ENCODE measurements around the gene SAMD5. TPM values are rescaled to one million over a fixed set of nuclear protein-coding genes. Genes with fewer than 3 reads are reported as not detected.

SAMD5 gene
- total RNA-seq, 6 donors from 2014 or later, result 4.1 to 10.8 (median 5.6) TPM

- H3K27ac ChIP-seq, result no peak overlapping the region
- no peaks in the 10 kb centered on the region for H3K9me3 ChIP-seq
- TF ChIP-seq EP300 (IDR thresholded peaks at IDR 0.05) (no peak), POLR2AphosphoS5 (IDR thresholded peaks at IDR 0.05) (no peak), POLR2A (IDR thresholded peaks at IDR 0.05) (no peak)
- TF ChIP-seq, protein P1, sequence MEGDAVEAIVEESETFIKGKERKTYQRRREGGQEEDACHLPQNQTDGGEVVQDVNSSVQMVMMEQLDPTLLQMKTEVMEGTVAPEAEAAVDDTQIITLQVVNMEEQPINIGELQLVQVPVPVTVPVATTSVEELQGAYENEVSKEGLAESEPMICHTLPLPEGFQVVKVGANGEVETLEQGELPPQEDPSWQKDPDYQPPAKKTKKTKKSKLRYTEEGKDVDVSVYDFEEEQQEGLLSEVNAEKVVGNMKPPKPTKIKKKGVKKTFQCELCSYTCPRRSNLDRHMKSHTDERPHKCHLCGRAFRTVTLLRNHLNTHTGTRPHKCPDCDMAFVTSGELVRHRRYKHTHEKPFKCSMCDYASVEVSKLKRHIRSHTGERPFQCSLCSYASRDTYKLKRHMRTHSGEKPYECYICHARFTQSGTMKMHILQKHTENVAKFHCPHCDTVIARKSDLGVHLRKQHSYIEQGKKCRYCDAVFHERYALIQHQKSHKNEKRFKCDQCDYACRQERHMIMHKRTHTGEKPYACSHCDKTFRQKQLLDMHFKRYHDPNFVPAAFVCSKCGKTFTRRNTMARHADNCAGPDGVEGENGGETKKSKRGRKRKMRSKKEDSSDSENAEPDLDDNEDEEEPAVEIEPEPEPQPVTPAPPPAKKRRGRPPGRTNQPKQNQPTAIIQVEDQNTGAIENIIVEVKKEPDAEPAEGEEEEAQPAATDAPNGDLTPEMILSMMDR (IDR thresholded peaks at IDR 0.05), result no peak
- no peak for DNase-seq
- H3K27me3 ChIP-seq, result no peaks in the 10 kb centered on the region
- no peak overlapping the region for H3K4me3 ChIP-seq
- WGBS, 2 donors, result 60 to 69% methylated on average over 3 of the region's 3 CpGs
- ATAC-seq (ENCODE audit: low FRiP score in 2 of 2), result no peak
- H3K36me3 ChIP-seq, result no peaks in the 10 kb centered on the region
- no peaks in the 10 kb centered on the region for H3K4me1 ChIP-seq
These were observed 58.8 kb downstream of the SAMD5 start for GRCh38 chr6:147567141-147567805.

DNA sequence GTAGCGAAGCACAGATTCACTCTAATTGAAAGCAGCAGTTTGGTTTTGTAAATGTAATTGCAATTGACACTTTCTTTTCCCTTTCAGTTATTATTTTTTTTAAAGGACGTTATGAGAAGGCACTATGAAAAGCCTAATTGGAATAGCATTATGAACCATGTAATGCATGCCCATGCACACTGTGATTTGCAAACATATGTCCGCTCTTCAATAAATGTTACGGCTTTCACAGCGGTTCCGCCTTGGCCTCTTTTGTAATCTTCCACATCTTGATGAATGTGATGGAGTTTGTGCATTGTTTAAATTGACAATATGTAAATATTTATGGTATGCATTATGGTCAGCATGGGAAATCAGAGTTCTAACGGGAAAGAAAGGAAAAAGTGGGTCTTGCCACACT is 61.3 kb downstream of the SAMD5 start:
- H3K4me1 ChIP-seq, result no peaks in the 10 kb centered on the region
- 82 to 83% methylated on average over 7 of the region's 7 CpGs for WGBS, 2 donors
- no peak for DNase-seq

GRCh38 chr6:147570681-147571080 is 62.2 kb downstream of the SAMD5 start:
- no peak for TF ChIP-seq POLR2A (IDR thresholded peaks at IDR 0.05)
- no peak for TF ChIP-seq POLR2AphosphoS5 (IDR thresholded peaks at IDR 0.05)
- TF ChIP-seq, protein P1 (IDR thresholded peaks at IDR 0.05), result no peak
- no peak for TF ChIP-seq EP300 (IDR thresholded peaks at IDR 0.05)
- ATAC-seq (ENCODE audit: low FRiP score in 2 of 2), result no peak
- no peak overlapping the region for H3K27ac ChIP-seq
- H3K4me3 ChIP-seq, result no peak overlapping the region
- no peak for DNase-seq
- 87 to 100% methylated on average over 2 of the region's 2 CpGs for WGBS, 2 donors
- no peaks in the 10 kb centered on the region for H3K9me3 ChIP-seq
- no peaks in the 10 kb centered on the region for H3K36me3 ChIP-seq
- H3K4me1 ChIP-seq, result no peaks in the 10 kb centered on the region
- H3K27me3 ChIP-seq, result no peaks in the 10 kb centered on the region

More for the DNA sequence above, 61.3 kb downstream of the SAMD5 start:
- H3K36me3 ChIP-seq, result no peaks in the 10 kb centered on the region
- H3K27ac ChIP-seq, result no peak overlapping the region
- no peaks in the 10 kb centered on the region for H3K9me3 ChIP-seq
- TF ChIP-seq, protein P1 (IDR thresholded peaks at IDR 0.05), result no peak
- TF ChIP-seq POLR2AphosphoS5 (IDR thresholded peaks at IDR 0.05) (no peak), POLR2A (IDR thresholded peaks at IDR 0.05) (no peak), EP300 (IDR thresholded peaks at IDR 0.05) (no peak)
- H3K4me3 ChIP-seq, result no peak overlapping the region
- no peak for ATAC-seq (ENCODE audit: low FRiP score in 2 of 2)
- H3K27me3 ChIP-seq, result no peaks in the 10 kb centered on the region

- ATAC-seq (ENCODE audit: low FRiP score in 2 of 2) (no peak), DNase-seq (no peak)
- H3K4me3 ChIP-seq, result no peak overlapping the region
- no peaks in the 10 kb centered on the region for H3K36me3 ChIP-seq
- H3K27me3 ChIP-seq, result no peaks in the 10 kb centered on the region
- no peak for TF ChIP-seq POLR2A (IDR thresholded peaks at IDR 0.05)
- TF ChIP-seq EP300 (IDR thresholded peaks at IDR 0.05), result no peak
- TF ChIP-seq POLR2AphosphoS5 (IDR thresholded peaks at IDR 0.05), result no peak
- TF ChIP-seq, protein P1 (IDR thresholded peaks at IDR 0.05), result no peak
- no peaks in the 10 kb centered on the region for H3K4me1 ChIP-seq
- H3K27ac ChIP-seq, result no peak overlapping the region
- H3K9me3 ChIP-seq, result no peaks in the 10 kb centered on the region
These were observed 69.0 kb downstream of the SAMD5 start for GRCh38 chr6:147577488-147577887.

- WGBS, 2 donors, result 60 to 74% methylated on average over 2 of the region's 2 CpGs
- TF ChIP-seq POLR2AphosphoS5 (IDR thresholded peaks at IDR 0.05), result no peak
- no peak for TF ChIP-seq EP300 (IDR thresholded peaks at IDR 0.05)
- TF ChIP-seq POLR2A (IDR thresholded peaks at IDR 0.05), result no peak
- Histone ChIP-seq H3K36me3 (no peaks in the 10 kb centered on the region), H3K9me3 (no peaks in the 10 kb centered on the region), H3K4me1 (no peaks in the 10 kb centered on the region), H3K27ac (no peak overlapping the region), H3K4me3 (no peak overlapping the region), H3K27me3 (no peaks in the 10 kb centered on the region)
- no peak for ATAC-seq (ENCODE audit: low FRiP score in 2 of 2)
- DNase-seq, result no peak
These were observed 69.7 kb downstream of the SAMD5 start for GRCh38 chr6:147578159-147578558.
